NCI-H128 (cell line): ENCODE results near the gene TRAPPC2.
"Not testable (repeated sequence)": the region's sequence is repeated elsewhere in the genome, so short reads cannot be mapped to it uniquely, and the experiment has no call there.

Experiments used
- DNase-seq: peaks from one replicate; lab custom pipeline; 2025; ENCODE audit not compliant: unreplicated experiment; lab: John Stamatoyannopoulos, UW

Gene TRAPPC2

GRCh38 chrX:13699183-13699826, 35.1 kb downstream of the TRAPPC2 start:
- DNase-seq = no peak

- DNase-seq = no peak
Observed at GRCh38 chrX:13698432-13698831, 36.0 kb downstream of the TRAPPC2 start.

GRCh38 chrX:13697976-13698375, 36.4 kb downstream of the TRAPPC2 start:
- DNase-seq = no peak

- no peak for DNase-seq
Observed at GRCh38 chrX:13697455-13697854, 37.0 kb downstream of the TRAPPC2 start.

- no peak for DNase-seq
Observed at GRCh38 chrX:13695601-13696115, 38.8 kb downstream of the TRAPPC2 start.

GRCh38 chrX:13694983-13695382, 39.4 kb downstream of the TRAPPC2 start:
- DNase-seq = no peak

- DNase-seq = no peak
Observed at GRCh38 chrX:13694359-13694758, 40.1 kb downstream of the TRAPPC2 start.

GRCh38 chrX:13693341-13693961, 41.0 kb downstream of the TRAPPC2 start:
- no peak for DNase-seq

- no peak for DNase-seq
Observed at GRCh38 chrX:13692771-13693231, 41.6 kb downstream of the TRAPPC2 start.

GRCh38 chrX:13691841-13692371, 42.5 kb downstream of the TRAPPC2 start:
- DNase-seq = no peak

- DNase-seq = no peak
Observed at GRCh38 chrX:13690836-13691235, 43.6 kb downstream of the TRAPPC2 start.

GRCh38 chrX:13689741-13690211, 44.6 kb downstream of the TRAPPC2 start:
- no peak for DNase-seq

GRCh38 chrX:13688958-13689740, 45.3 kb downstream of the TRAPPC2 start, which contains the start of gene RAB9A:
Gene RAB9A (plus strand): TSS chrX:13689128. CDS start chrX:13708747, 19,619 bp downstream.
- DNase-seq = peak; percentile 39

GRCh38 chrX:13688384-13688957, 45.9 kb downstream of the TRAPPC2 start:
- no peak for DNase-seq

GRCh38 chrX:13687203-13687602, 47.2 kb downstream of the TRAPPC2 start:
- DNase-seq = no peak

GRCh38 chrX:13685126-13685763, 49.2 kb downstream of the TRAPPC2 start:
- no peak for DNase-seq

GRCh38 chrX:13684361-13684760, 50.1 kb downstream of the TRAPPC2 start:
- DNase-seq = no peak

- no peak for DNase-seq
Observed at GRCh38 chrX:13681595-13681994, 52.8 kb downstream of the TRAPPC2 start.

GRCh38 chrX:13679700-13680099, 54.7 kb downstream of the TRAPPC2 start:
- not testable (repeated sequence) for DNase-seq

GRCh38 chrX:13676885-13677284, 57.5 kb downstream of the TRAPPC2 start:
- no peak for DNase-seq
